Medulla oblongata (tissue), 1 donor: Measurements from ENCODE around the gene ZNF333.
"Not testable (repeated sequence)": the region's sequence is repeated elsewhere in the genome, so short reads cannot be mapped to it uniquely, and the experiment has no call there.

Source experiments
- DNase-seq: peaks from one replicate; pipeline ENCODE4 v3.0.0-alpha.2; 2015; ENCODE audit errors: extremely low spot score

ZNF333 gene

DNA sequence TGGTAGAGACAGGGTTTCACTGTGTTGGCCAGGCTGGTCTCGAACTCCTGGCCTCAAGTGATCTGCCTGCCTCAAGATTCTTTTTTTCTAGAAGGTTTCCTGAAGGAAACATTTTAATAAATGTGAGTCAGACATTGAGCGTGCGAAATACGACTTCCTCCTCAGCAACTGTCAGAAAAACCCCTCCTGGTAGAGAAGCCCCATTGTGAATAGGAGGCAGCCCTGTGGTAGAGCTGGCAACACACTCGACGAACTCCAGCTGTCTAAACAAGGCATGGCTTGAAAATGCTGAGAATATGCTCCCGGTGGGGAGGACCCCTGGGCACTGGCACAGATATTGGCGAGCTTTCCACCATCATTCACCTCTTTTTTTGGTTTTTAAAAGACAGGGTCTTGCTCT lies 9.8 kb downstream of the ZNF333 start:
- no peak for DNase-seq

DNA sequence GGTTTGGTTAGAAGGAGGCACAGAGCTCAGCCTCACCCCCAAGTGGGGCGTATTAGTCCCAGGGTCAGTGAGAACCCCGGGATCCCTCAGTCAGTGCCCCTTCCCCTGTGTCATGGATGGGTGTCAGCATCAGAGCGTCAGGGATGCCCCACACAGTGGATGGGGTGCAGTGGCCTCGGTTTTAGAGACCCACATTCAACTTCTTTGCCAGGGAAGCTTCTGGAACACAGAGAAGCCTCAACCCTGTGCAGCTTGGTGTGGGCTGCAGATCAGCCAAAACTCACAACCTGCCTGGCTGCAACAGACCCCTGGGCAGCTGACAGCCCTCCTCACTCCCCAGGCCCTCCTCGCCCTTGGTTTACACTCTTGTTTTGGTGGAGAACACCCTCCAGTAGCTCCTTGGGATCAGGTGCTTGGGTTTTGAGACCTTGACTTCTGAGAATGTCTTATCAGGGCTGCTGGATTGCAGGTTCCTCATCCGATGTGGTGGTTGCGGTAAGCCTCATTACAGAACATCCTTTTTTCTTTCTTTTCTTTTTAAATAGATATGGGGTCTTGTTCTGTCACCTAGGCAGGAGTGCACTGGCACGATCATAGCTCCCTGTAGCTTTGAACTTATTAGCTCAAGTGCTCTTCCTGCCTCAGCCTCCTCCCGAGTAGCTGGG lies 11.0 kb downstream of the ZNF333 start:
- DNase-seq: no peak

DNA sequence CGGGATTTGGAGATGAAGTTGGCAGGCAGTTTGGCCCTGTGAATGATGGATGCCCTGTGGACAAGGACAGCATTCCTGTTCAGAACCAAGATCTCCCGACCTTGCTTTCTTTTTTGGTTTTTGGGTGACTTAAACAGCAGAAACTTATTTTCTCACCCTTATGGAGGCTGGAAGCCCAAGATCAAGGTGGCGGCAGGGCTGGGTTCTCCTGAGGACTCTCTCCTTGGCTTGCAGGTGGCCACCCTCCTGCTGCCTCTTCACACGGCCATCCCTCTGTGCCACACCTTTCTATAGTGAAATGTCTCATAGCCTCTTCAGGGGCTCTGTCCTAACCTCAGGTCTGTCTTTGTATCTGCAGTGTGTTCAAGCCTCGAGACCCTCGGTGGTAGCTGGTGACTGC lies 14.0 kb downstream of the ZNF333 start:
- DNase-seq: no peak

DNA sequence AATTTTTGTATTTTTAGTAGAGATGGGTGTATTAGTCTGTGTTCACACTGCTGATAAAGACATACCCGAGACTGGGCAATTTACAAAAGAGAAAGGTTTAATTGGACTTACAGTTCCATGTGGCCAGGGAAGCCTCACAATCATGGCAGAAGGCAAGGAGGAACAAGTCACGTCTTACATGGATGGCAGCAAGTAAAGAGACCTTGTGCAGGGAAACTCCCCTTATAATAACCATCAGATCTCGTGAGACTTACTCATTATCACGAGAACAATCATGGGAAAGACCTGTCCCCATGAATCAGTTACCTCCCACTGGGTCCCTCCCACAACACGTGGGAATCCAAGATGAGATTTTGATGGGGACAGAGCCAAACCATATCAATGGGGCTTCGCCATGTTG lies 14.6 kb downstream of the ZNF333 start:
- no peak for DNase-seq

DNA sequence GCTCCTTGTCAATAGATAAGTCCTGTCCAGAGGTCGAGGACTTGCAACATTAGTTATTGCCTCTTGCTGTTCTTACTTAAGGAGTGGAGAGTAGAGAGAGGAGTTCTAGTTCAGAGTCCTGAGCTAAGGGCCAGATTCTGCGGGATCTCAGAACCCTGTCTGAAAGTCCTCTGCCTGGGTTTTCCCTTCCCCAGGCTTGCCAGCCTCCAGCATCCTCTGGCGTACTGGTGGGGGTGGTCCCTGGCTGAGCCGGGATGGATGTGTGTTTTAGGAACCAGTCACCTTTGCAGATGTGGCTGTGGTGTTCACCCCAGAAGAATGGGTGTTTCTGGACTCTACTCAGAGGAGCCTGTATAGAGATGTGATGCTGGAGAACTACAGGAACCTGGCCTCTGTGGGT lies 26.0 kb downstream of the ZNF333 start:
- no peak for DNase-seq

DNA sequence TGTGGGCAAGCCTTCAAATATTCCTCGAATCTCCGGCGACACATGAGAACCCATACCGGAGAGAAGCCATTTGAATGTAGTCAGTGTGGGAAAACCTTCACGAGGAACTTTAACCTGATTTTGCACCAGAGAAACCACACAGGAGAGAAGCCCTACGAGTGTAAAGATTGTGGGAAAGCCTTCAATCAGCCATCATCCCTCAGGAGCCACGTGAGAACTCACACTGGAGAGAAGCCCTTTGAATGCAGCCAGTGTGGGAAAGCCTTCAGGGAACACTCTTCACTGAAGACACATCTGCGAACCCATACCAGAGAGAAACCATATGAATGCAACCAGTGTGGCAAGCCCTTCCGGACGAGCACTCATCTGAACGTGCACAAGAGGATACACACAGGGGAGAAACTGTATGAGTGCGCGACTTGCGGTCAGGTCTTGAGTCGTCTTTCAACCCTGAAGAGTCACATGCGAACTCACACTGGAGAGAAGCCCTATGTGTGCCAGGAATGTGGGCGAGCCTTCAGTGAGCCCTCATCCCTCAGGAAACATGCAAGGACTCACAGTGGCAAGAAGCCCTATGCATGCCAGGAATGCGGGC lies 28.8 kb downstream of the ZNF333 start:
- DNase-seq: no peak

DNA sequence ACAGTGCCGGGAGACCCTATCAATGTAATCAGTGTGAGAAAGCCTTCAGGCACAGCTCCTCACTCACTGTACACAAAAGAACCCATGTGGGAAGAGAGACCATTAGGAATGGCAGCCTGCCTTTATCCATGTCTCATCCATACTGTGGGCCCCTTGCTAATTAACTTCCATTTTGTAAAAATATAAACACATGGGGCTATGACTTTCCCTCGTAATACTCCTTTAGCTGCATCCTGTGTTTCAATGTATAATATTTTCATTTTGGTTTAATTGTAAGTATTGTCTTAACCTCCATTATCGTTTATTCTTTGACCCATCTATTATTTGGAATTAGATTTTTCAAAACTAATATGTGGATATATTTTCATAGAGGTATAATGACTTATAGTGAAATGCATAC lies 29.3 kb downstream of the ZNF333 start:
- DNase-seq: no peak

DNA sequence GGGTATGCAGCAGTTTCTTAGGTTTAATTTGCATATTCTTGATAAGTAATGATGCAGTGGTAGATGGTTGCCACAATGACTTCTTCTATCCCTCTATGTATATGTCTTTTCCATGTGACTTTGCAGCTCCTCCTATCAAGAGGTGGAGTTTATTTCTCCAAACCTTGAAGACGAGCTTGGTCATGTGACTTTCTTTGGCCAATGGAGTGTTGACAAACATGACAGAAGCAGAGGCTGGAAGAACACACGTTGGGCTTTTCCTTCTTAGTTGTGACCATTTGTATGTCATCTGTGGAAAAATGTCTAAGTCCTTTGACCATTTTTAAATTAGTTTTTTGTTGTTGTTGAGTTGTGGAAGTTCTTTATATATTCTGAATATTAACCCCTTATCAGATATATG lies 32.3 kb downstream of the ZNF333 start:
- no peak for DNase-seq

DNA sequence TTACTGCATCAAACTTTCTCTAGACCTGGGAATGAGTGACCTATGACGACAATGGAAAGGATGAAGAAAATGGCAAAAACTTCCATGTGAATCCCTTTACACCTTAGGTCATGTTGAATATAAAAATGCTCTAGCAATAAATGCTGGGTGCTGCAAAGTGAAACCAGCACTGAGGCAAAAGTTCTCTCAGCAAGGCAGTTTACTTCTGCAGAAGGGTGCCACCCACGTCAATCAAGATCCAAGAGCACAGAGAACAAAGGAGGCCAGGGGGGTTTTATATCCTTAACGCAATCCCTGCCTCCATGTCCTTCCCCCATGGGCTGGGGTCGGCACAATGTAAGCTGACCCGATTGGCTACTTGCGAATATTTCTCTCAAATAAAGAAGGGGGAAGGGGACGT lies 38.7 kb downstream of the ZNF333 start:
- no peak for DNase-seq

DNA sequence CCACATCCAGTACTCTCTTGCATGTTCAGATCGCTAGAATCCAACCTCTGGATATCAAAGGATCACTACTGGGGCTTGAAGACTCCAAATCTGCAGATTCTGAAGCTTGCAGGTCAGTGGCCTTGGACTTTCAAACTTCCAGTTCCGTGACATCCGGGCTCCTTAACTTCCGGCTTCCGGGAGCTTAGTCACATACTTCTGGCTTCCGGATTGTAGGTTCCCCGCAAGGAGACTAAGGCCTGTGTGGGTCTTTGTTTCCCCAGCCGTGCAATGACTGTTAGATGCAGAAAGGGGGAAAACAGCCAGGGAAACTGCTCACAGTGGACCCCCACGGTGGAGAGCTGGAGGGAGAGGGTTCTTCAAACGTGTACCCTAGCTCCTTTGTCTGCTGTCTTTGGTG lies 41.4 kb downstream of the ZNF333 start:
- DNase-seq: no peak

DNA sequence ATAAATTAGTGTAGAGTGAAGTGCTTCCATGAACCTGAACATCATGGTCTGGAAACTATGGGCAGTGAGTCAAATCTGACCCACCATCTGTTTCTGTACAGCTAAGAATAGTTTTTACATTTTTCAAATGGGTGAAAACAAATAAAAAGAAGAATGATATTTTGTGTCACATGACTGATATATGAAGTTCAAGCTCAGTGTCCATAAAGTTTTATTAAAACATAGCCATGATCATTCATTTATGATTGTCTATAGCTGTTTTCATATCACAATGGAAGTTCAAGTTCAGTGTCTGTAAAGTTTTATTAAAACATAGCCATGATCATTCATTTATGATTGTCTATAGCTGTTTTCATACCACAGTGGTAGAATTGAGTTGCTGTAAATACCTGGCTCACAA lies 42.7 kb downstream of the ZNF333 start:
- no peak for DNase-seq

DNA sequence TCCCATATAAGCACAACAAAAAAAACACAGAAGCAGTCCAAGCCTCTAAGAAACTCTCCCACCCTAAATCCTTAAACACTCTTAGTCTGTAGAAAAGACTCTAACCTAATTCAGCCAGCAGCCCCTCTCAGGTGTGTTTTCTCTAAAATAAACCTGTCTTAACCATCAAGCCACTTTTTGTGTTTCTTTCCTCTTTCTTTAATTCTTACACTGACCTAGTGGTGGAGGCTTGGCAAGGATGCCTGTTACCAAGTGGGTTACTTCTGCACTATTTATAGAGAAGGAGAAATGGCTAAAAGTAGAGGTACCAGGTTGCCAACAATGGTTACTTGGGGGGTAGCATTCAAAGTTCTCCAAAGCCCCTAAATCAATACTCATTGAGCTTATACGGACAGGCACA lies 43.7 kb downstream of the ZNF333 start:
- DNase-seq: no peak

DNA sequence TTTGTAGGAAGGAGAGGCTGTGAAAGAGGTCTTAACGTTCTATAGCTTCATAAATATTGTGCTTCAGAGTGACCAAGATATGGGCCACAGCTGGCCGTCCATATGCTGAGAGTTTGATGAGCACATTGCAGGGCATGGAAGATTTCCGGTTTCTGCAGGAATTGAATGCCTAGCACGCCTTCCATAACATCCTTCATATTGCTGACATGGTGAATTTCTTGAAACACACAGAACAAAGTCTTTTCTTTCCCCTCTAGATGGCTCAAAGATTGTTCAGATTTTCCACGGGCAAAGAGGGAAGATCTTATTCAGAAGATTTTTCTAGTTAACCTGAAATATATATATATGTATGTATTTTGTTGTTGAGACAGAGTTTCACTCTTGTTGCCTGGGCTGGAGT lies 46.1 kb downstream of the ZNF333 start:
- DNase-seq: no peak

DNA sequence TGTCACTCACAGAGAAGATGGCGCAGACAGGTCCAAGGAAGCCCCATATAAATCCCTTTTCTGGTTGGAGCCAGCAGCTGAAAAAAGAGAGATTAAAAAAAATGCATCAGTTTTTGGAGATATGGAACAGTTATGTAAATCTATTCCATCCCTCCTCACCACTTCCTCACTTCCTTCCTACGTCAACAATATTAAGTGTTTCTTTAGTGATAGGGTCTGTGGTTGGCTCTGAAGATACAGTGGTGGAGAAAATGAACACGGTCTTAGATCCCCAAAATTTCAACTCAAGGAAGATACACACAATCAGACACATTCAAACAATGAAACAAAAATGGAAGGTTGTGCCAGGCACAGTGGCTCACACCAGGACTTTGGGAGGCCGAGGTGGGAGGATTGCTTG lies 57.0 kb downstream of the ZNF333 start:
- no peak for DNase-seq

DNA sequence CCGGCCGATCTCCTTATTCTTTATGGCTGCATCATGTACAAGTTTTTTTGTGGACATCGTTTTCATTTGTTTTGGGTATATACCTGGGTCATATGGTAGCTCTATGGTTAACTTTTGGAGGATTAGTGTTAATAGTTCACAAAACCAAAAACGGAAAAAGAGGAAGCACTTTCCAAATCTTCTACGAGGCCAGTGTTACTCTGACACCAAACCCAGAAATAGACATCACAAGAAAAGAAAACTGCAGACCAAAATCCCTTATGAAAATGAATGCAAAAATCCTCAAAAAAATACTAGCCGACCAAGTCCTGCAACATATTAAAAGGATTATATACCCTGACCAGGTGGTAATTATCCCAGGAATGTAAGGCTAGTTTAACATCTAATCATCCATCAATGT lies 58.8 kb downstream of the ZNF333 start:
- no peak for DNase-seq

DNA sequence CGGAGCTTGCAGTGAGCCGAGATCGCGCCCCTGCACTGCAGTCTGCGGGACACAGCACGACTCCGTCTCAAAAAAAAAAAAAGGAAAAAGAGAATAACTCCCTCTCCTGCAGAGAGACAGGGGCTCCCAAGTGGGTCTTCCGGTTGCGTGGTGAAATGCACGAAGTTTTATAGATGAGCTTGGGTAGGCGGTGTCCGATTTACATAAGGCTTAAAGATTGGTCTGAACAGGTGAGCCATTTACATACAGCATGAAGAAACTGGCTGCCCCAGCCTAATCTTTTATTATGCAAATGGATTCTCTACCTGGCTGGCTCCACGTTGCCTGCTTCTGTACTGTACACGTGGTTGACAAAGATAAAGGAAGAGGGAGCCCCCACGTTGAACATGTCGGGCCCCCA lies 69.0 kb downstream of the ZNF333 start:
- DNase-seq: no peak

DNA sequence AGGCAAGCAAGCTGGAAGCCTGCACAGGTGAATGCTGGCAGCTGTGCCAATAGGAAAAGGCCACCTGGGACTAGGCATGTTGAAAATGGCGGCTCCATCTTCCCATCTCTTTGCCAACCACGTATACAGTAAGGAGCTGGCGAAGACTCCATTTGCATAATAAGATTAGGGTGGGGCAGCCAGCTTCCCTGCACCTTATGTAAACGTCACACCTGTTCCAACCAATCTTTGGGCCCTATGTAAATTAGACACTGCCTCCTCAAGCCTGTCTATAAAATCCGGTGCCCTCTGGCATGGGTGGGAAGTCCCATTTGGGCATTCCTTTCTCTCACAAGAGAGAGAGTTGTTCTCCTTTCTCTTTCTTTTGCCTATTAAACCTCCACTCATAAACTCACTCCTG lies 71.8 kb downstream of the ZNF333 start:
- DNase-seq: no peak

DNA sequence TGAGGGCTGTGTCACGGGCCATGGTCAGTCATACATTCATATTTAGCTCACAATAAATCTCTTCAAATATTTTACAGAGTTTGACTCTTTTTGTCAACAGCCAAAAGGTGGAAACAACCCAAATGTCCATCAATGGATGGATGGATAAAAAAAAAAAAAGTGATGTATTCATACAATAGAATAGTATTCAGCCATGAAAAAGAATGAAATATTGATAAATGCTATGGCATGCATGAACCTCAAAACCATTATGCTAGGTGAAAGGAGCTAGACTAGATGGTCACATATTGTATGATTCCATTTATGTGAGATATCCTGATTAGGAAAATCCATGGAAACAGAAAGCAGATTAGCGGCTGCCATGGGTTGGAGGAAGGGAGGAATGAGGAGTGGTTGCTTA lies 72.3 kb downstream of the ZNF333 start:
- no peak for DNase-seq

DNA sequence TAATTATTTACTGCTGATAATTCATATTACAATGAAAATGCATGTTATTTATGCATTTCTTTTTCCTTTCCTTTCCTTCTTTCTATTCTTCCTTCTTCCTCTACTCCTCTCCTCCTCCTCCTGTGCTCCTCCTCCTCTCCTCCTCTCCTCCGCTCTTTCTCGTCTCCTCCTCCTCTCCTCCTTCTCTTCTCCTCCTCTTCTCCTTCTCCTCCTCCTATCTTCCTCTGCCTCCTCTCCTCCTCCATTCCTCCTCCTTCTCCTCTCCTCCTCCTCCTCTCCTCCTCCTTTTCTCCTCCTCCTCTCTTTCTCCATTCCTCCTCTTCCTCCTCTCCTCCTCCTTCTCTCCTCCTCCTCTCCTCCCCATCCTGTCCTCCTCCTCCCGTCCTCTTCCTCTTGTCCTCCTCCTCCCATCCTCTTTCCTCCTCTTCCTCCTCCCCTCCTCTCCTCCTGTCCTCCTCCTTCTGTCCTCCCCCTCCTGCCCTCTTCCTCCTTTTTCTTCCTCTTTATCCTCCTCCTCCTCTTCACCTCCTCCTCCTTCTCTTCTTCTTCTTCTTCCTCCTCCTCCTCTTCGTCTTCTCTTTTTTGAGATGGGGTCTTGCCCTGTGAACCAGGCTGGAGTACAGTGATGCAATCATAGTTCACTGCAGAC lies 73.8 kb downstream of the ZNF333 start:
- no peak for DNase-seq

DNA sequence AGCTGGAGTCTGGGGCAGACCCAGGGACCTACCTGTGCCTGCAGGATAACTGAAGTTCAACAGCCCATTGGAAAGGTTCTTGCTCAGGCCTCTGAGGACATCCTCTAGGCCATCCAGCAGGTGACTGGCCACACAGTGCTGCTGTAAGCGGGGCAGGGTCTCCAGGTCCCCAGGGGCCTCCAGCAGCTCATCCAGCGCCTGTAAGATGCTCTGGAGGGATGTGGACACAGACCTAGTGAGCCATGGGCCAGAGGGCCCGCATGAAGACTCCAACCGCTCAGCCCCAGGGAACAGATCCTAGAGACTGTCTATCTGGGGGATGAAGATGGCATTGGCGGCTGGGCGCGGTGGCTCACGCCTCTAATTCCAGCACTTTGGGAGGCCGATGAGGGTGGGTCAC lies 74.6 kb downstream of the ZNF333 start:
- DNase-seq: no peak

DNA sequence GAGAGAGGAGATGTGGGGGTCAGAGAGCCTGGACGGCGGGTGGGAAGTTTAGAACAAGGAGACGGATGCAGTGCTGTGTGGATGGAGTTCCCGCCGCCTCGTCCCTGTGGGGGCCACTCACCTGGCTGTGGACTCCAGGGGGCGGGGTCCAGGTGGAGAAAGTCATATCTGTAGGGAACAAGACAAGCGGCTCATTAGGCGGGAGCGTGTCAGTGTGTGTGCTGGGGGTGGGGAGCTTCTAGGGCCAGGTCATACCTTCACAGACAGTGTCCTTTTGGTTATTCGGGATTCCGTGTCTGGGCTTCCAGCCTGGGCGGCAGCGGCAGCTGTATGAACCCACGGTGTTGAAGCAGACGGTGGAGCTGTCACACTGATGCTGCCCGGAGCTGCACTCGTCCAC lies 75.6 kb downstream of the ZNF333 start:
- DNase-seq: not testable (repeated sequence)

DNA sequence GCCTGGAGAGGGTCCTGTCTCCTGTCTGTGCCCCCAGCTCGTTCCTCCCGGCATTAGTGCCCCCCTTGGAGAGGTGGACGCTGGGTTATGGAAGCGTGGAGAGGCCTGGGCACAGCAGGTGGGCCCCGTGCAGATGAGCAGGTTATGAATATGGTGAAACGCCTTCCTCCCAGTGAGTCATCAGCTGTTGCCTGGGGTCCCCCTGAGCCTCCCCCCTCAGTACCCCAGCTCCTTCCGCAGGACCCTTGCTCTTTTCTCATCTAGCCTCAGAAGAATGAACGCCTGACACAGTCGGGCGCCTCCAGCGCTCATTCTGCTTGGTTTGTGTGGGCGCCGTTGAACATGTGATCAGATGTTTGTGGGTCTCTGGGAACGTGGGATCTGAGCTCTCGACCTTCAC lies 76.0 kb downstream of the ZNF333 start:
- DNase-seq: not testable (repeated sequence)

DNA sequence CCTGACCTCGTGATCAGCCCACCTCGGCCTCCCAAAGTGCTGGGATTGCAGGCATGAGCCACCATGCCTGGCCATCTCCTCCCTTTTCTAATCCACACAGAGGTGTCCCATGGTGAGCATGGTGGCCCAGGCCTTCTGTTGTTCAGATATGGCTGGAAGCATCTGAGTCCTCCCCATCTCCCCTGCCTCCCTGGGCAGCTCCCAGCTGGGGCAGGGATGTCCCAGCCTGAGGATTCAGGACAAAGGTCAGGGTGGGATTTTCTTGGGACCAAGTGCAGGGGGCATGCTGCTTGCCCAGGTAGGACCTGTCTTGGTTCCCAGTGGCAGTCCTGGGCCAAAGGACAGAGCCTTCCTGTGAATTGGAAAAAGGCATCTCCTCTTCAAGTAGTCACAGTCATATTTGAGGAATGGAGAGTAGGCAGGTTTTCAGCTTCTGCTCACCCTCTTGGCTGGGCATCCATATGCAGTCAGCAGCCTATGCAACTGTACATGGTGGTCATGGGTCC lies 77.7 kb downstream of the ZNF333 start:
- DNase-seq: no peak
